HepG2 (cell line): ENCODE data around the gene GRID1. TPM values are rescaled to one million over a fixed set of nuclear protein-coding genes. Genes with fewer than 3 reads are reported as not detected.

Experiments
- ATAC-seq: fragments of 200-7000 bp; cut with Tn5 transposase; 3 replicates; pipeline ENCODE4 v1.9.1; 2020; ENCODE audit warnings: mild to moderate bottlenecking, moderate library complexity
- BruUV-seq: library from RNA; stranded (reverse); fragments of 400-500 nt; replicated peaks from 2 replicates; lab custom pipeline; 2021; lab: Mats Ljungman, UMichigan
- CTCF ChIA-PET: fragments of 300-600 bp; formaldehyde crosslinking; extraction: SDS; loops from one replicate; lab custom pipeline; 2021; ENCODE audit warnings: low total read pairs, inconsistent platforms, low intra/inter-chr PET ratio; lab: Yijun Ruan, JAX
- POLR2A ChIA-PET: fragments of 350-600 bp; sonication (Branson Sonifier 250); formaldehyde crosslinking; loops from one replicate; lab custom pipeline; 2020; ENCODE audit warnings: antibody characterized with exemption, inconsistent platforms; lab: Yijun Ruan, JAX
- DNase-seq: peaks from one replicate; pipeline ENCODE4 v3.0.0-alpha.2; 2015; ENCODE audit warnings: low spot score
- FAIRE-seq: peaks from 3 replicates; lab custom pipeline; 2011; peaks lifted over from hg19 to GRCh38; lab: Jason Lieb, UNC
- H2AFZ ChIP-seq: one replicate; pipeline ENCODE4 v1.6.1; 2011; ENCODE audit warnings: low read length, inconsistent platforms
- H3K27ac ChIP-seq: fragments of 300-600 bp; 3 replicates; pipeline ENCODE4 v1.8.0; 2011; ENCODE audit warnings: mixed run types, mild to moderate bottlenecking, mixed read lengths, low read length, inconsistent platforms; ENCODE audit not compliant: insufficient read depth; ENCODE audit errors: extremely low read length
- H3K27me3 ChIP-seq, 2 experiments: fragments of 200-600 bp in 1 of 2; 2 replicates in 1 of 2; 3 replicates in 1 of 2; pipeline versions ENCODE4 v1.6.0 to v1.8.0; 2011; ENCODE audit warnings: low read length in 2 of 2, mild to moderate bottlenecking in 2 of 2, moderate library complexity in 2 of 2, inconsistent platforms in 1 of 2; ENCODE audit not compliant: insufficient read depth in 2 of 2, control insufficient read depth in 1 of 2
- H3K36me3 ChIP-seq, 2 experiments: fragments of 200-600 bp in 1 of 2; replicated peaks in 1 of 2; 2 replicates in 1 of 2; 3 replicates in 1 of 2; pipeline versions ENCODE4 v1.5.1 to v1.8.0; 2011; ENCODE audit warnings: low read length in 2 of 2, inconsistent platforms in 1 of 2; ENCODE audit not compliant: insufficient read depth in 2 of 2, control insufficient read depth in 1 of 2
- H3K4me1 ChIP-seq: 2 replicates; pipeline ENCODE4 v1.5.1; 2012; ENCODE audit warnings: low read length, inconsistent platforms; ENCODE audit not compliant: insufficient read depth
- H3K4me2 ChIP-seq: 2 replicates; pipeline ENCODE4 v1.6.0; 2011; ENCODE audit warnings: low read depth, low read length, inconsistent platforms
- H3K4me3 ChIP-seq, 3 experiments: fragments of 200-600 bp in 1 of 3; sonication (generic), shearing (Covaris generic) in 1 of 3; replicated peaks in 1 of 3; 2 replicates each; pipeline ENCODE4 v1.5.1; 2011 to 2016; ENCODE audit warnings: low read length in 3 of 3, inconsistent platforms in 2 of 3, low read depth in 2 of 3, mild to moderate bottlenecking in 2 of 3, control low read depth in 1 of 3, mixed read lengths in 1 of 3; ENCODE audit not compliant: insufficient read depth in 1 of 3
- H3K79me2 ChIP-seq: one replicate; pipeline ENCODE4 v1.6.1; 2011; ENCODE audit warnings: low read length, inconsistent platforms; ENCODE audit not compliant: insufficient read depth
- H3K9ac ChIP-seq: 2 replicates; pipeline ENCODE4 v1.6.0; 2011; ENCODE audit warnings: mild to moderate bottlenecking, low read depth, low read length, inconsistent platforms; ENCODE audit not compliant: insufficient read depth
- H3K9me3 ChIP-seq: 2 replicates; pipeline ENCODE4 v1.5.1; 2012; ENCODE audit warnings: mild to moderate bottlenecking, low read length
- H4K20me1 ChIP-seq: 2 replicates; pipeline ENCODE4 v1.6.0; 2011; ENCODE audit warnings: inconsistent platforms, mild to moderate bottlenecking, low read length, moderate library complexity; ENCODE audit not compliant: insufficient read depth
- DNMT1 ChIP-seq: sonication (generic); formaldehyde crosslinking; IDR thresholded peaks from 2 replicates; pipeline ENCODE4 v1.5.1; 2020; ENCODE audit warnings: mild to moderate bottlenecking, missing genetic modification reagents
- MTF1 ChIP-seq: sonication (generic); formaldehyde crosslinking; IDR thresholded peaks from 2 replicates; pipeline ENCODE4 v1.5.0; 2020; ENCODE audit warnings: missing genetic modification reagents
- RBFOX2 ChIP-seq: fragments of 200-400 bp; formaldehyde crosslinking; IDR thresholded peaks from 2 replicates; pipeline ENCODE4 v1.6.1; 2017; ENCODE audit warnings: low read depth, mild to moderate bottlenecking, low read length
- RXRB ChIP-seq: IDR thresholded peaks from 2 replicates; pipeline ENCODE4 v1.6.1; 2016; ENCODE audit warnings: borderline replicate concordance, missing genetic modification reagents, missing compliant biosample characterization
- TARDBP ChIP-seq: sonication (generic); formaldehyde crosslinking; IDR thresholded peaks from 2 replicates; pipeline ENCODE4 v1.8.0; 2022; ENCODE audit warnings: mild to moderate bottlenecking, missing genetic modification reagents
- TGIF2 ChIP-seq: IDR thresholded peaks from 2 replicates; pipeline ENCODE4 v1.6.1; 2016; ENCODE audit warnings: control low read depth, missing compliant biosample characterization
- ZNF17 ChIP-seq: sonication (generic); formaldehyde crosslinking; IDR thresholded peaks from 2 replicates; pipeline ENCODE4 v1.5.0; 2020; ENCODE audit warnings: mild to moderate bottlenecking, missing genetic modification reagents
- ZNF251 ChIP-seq: sonication (generic); formaldehyde crosslinking; IDR thresholded peaks from 2 replicates; pipeline ENCODE4 v1.9.0; 2021; ENCODE audit warnings: mild to moderate bottlenecking, missing genetic modification reagents
- ZNF274 ChIP-seq: sonication (generic); formaldehyde crosslinking; IDR thresholded peaks from 2 replicates; pipeline ENCODE4 v1.5.1; 2020; ENCODE audit warnings: mild to moderate bottlenecking, missing genetic modification reagents
- ZNF431 ChIP-seq: sonication (generic); formaldehyde crosslinking; IDR thresholded peaks from 2 replicates; pipeline ENCODE4 v1.9.0; 2022; ENCODE audit warnings: missing genetic modification reagents, low read depth, mild to moderate bottlenecking, borderline replicate concordance
- in situ Hi-C: cut with HindIII; loops from 2 replicates; pipeline ENCODE4 v1.10.0; 2017; ENCODE audit warnings: low pct_unique_long_range_greater_than_20kb; ENCODE audit not compliant: extremely low pct_ligation_motif_present
- intact Hi-C: fragments of 100-400 bp; cut with micrococcal nuclease; formaldehyde crosslinking; loops from one replicate; pipeline ENCODE4 v1.10.0; 2022; ENCODE audit not compliant: unreplicated experiment
- polyA plus RNA-seq, 8 experiments: library from polyadenylated mRNA; depleted of rRNA in 3 of 8; stranded (reverse) in 7 of 8; unstranded in 1 of 8; fragments of >200 nt; fragmentation: Illumina TruSeq in 4 of 8; extraction: Trizol in 4 of 8; gene quantifications; 2 replicates each; pipeline versions ENCODE4 v1.2.1 to v1.2.3, GENCODE V29; 2011 to 2016; ENCODE audit warnings: low read depth in 4 of 8, missing spikeins in 1 of 8, mixed read lengths in 1 of 8; ENCODE audit not compliant: insufficient read depth in 1 of 8
- total RNA-seq, 5 experiments: library from RNA; depleted of rRNA; stranded (reverse); fragments of >200 nt; fragmentation: Illumina TruSeq; extraction: Trizol; gene quantifications; 2 replicates each; pipeline ENCODE4 v1.2.3, GENCODE V29; 2016; ENCODE audit warnings: low read depth in 1 of 5
- TF ChIP-seq, protein P1 (sequence below): IDR thresholded peaks from 2 replicates; pipeline ENCODE4 v1.6.1; 2016; ENCODE audit warnings: low read depth
- TF ChIP-seq, protein P2 (sequence below): sonication (generic); formaldehyde crosslinking; IDR thresholded peaks from 2 replicates; pipeline ENCODE4 v1.5.0; 2020; ENCODE audit warnings: mild to moderate bottlenecking, missing genetic modification reagents
- TF ChIP-seq, protein P3 (sequence below): sonication (generic); formaldehyde crosslinking; IDR thresholded peaks from 2 replicates; pipeline ENCODE4 v1.9.0; 2022; ENCODE audit warnings: low read depth, missing genetic modification reagents

The GRID1 gene
- total and polyA plus RNA-seq, 2 of the 13 experiments (the other 11 are each of a cell fraction or from before 2014, with no cell fraction given) = 0.05 TPM; not detected in 1

DNA sequence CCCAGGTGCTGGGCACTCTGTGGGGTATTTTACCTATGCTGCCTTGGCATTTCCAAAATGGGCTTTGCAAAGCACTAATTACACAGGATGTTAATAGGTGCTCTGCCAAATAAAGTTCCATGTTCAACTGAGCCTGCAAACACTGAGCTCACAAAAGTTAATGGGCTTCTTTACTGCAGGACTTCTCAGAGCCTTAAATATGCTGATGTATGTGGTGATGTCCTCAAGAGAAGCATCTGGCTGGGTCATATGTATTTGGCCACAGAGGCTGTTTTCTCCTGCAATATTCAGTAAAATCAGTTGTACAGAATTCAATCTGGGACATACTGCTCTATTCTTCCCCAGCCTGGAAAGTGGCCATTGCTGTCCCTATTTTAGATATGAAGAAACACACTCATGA lies 31.3 kb downstream of the GRID1 start:
- in situ Hi-C loops (no loop called here), intact Hi-C loops (no loop called here)
- ATAC-seq (no peak), DNase-seq (no peak), FAIRE-seq (no peak)
- Histone ChIP-seq H3K4me2 (no peak overlapping the region), H3K9ac (no peak overlapping the region), H3K27ac (no peak overlapping the region), H2AFZ (no peak overlapping the region), H3K79me2 (no peaks in the 10 kb centered on the region), H3K4me3 (no peak overlapping the region), H3K9me3 (no peaks in the 10 kb centered on the region), H3K36me3 (no peaks in the 10 kb centered on the region), H3K4me1 (no peaks in the 10 kb centered on the region), H4K20me1 (no peaks in the 10 kb centered on the region), H3K27me3 (peaks cover 3 to 26% of the 10 kb centered on the region in 2 experiments; a peak in 3 of 5 replicates)
- ChIA-PET POLR2A (no interaction called here), CTCF (no interaction called here)
- no peak for TF ChIP-seq RXRB (CRISPR knock-in tag)
- TF ChIP-seq ZNF251 (CRISPR knock-in tag) = no peak
- TF ChIP-seq ZNF431 = no peak
- TF ChIP-seq, protein P1, sequence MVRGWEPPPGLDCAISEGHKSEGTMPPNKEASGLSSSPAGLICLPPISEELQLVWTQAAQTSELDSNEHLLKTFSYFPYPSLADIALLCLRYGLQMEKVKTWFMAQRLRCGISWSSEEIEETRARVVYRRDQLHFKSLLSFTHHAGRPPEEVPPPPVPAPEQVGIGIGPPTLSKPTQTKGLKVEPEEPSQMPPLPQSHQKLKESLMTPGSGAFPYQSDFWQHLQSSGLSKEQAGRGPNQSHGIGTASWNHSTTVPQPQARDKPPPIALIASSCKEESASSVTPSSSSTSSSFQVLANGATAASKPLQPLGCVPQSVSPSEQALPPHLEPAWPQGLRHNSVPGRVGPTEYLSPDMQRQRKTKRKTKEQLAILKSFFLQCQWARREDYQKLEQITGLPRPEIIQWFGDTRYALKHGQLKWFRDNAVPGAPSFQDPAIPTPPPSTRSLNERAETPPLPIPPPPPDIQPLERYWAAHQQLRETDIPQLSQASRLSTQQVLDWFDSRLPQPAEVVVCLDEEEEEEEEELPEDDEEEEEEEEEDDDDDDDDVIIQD (CRISPR knock-in tag) = no peak
- no peak for TF ChIP-seq ZNF274 (CRISPR knock-in tag)
- no peak for TF ChIP-seq DNMT1 (CRISPR knock-in tag)
- no peak for TF ChIP-seq TGIF2
- TF ChIP-seq, protein P2, sequence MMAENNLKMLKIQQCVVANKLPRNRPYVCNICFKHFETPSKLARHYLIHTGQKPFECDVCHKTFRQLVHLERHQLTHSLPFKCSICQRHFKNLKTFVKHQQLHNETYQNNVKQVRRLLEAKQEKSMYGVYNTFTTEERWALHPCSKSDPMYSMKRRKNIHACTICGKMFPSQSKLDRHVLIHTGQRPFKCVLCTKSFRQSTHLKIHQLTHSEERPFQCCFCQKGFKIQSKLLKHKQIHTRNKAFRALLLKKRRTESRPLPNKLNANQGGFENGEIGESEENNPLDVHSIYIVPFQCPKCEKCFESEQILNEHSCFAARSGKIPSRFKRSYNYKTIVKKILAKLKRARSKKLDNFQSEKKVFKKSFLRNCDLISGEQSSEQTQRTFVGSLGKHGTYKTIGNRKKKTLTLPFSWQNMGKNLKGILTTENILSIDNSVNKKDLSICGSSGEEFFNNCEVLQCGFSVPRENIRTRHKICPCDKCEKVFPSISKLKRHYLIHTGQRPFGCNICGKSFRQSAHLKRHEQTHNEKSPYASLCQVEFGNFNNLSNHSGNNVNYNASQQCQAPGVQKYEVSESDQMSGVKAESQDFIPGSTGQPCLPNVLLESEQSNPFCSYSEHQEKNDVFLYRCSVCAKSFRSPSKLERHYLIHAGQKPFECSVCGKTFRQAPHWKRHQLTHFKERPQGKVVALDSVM (CRISPR knock-in tag) = no peak
- no peak for TF ChIP-seq ZNF17 (CRISPR knock-in tag)
- TF ChIP-seq TARDBP = no peak
- TF ChIP-seq MTF1 = no peak
- TF ChIP-seq, protein P3, sequence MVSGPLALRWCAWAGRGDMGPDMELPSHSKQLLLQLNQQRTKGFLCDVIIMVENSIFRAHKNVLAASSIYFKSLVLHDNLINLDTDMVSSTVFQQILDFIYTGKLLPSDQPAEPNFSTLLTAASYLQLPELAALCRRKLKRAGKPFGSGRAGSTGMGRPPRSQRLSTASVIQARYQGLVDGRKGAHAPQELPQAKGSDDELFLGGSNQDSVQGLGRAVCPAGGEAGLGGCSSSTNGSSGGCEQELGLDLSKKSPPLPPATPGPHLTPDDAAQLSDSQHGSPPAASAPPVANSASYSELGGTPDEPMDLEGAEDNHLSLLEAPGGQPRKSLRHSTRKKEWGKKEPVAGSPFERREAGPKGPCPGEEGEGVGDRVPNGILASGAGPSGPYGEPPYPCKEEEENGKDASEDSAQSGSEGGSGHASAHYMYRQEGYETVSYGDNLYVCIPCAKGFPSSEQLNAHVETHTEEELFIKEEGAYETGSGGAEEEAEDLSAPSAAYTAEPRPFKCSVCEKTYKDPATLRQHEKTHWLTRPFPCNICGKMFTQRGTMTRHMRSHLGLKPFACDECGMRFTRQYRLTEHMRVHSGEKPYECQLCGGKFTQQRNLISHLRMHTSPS (CRISPR knock-in tag) = no peak
- no peak for TF ChIP-seq RBFOX2
- BruUV-seq = no TSS peak
